Uterus (tissue), 4 donors: ENCODE data around the gene YARS1. TPM values are rescaled to one million over a fixed set of nuclear protein-coding genes. Genes with fewer than 3 reads are reported as not detected.

Experiments used
- DNase-seq, 2 donors: peaks; one replicate each; pipeline ENCODE4 v3.0.0-alpha.2; 2019 to 2020
- H3K27ac ChIP-seq, 2 donors: fragments of 200-600 bp; sonication (generic); 1 replicate in 1 of 2; 2 replicates in 1 of 2; pipeline ENCODE4 v1.5.1; 2016 to 2018
- H3K27me3 ChIP-seq, 2 donors: fragments of 200-600 bp; sonication (generic); one replicate each; pipeline ENCODE4 v1.5.1; 2018 to 2019; ENCODE audit warnings: control low read depth in 1 of 2
- H3K36me3 ChIP-seq, 2 donors: fragments of 200-600 bp; sonication (generic); one replicate each; pipeline ENCODE4 v1.5.1; 2019; ENCODE audit warnings: control low read depth in 1 of 2
- H3K4me1 ChIP-seq, 2 donors: fragments of 200-600 bp; sonication (generic); one replicate each; pipeline ENCODE4 v1.5.1; 2018 to 2019; ENCODE audit warnings: control low read depth in 1 of 2
- H3K4me3 ChIP-seq, 2 donors: fragments of 200-600 bp; sonication (generic); 1 replicate in 1 of 2; 2 replicates in 1 of 2; pipeline ENCODE4 v1.5.1; 2018 to 2019; ENCODE audit warnings: mild to moderate bottlenecking in 1 of 2
- H3K9me3 ChIP-seq, 2 donors: fragments of 200-600 bp; sonication (generic); one replicate each; pipeline ENCODE4 v1.5.1; 2019; ENCODE audit warnings: control low read depth in 1 of 2
- CTCF ChIP-seq, 4 experiments: fragments of 200-600 bp in 2 of 4; fragments of 450-650 bp in 2 of 4; sonication (generic) in 2 of 4; IDR thresholded peaks; one replicate each; pipeline ENCODE4 v1.5.1; 2016 to 2019; ENCODE audit warnings: antibody characterized with exemption in 4 of 4, mild to moderate bottlenecking in 2 of 4, moderate library complexity in 1 of 4
- POLR2A ChIP-seq, 2 donors: fragments of 450-650 bp; IDR thresholded peaks; one replicate each; pipeline ENCODE4 v1.6.1; 2016; ENCODE audit warnings: antibody characterized with exemption in 2 of 2, mild to moderate bottlenecking in 1 of 2, moderate library complexity in 1 of 2
- intact Hi-C: fragments of 100-400 bp; cut with DNase I; formaldehyde crosslinking; loops from one replicate; pipeline ENCODE4 v1.15.1; 2023; ENCODE audit warnings: low total_unique reads
- total RNA-seq, 4 donors: library from RNA; depleted of rRNA in 3 of 4; stranded (reverse); fragments of >200 nt in 3 of 4; gene quantifications; one replicate each; pipeline versions ENCODE4 v1.1.0 to v1.2.4, GENCODE V29; 2014 to 2023
- donor health status: DM: yes; HTN: yes; CAD: no.

Gene YARS1
- total RNA-seq, 4 donors from 2014 or later, result 15.9 to 67.7 (median 30.4) TPM

GRCh38 chr1:32749771-32750170, 67.4 kb downstream of the YARS1 start:
- Histone ChIP-seq H3K4me3 (no peak overlapping the region), H3K4me1 (peaks cover 0 to 6% of the 10 kb centered on the region in 2 donors), H3K27me3 (no peaks in the 10 kb centered on the region), H3K9me3 (no peaks in the 10 kb centered on the region), H3K36me3 (no peaks in the 10 kb centered on the region), H3K27ac (no peak overlapping the region)
- no peak for DNase-seq
- TF ChIP-seq CTCF (IDR thresholded peaks at IDR 0.05) (no peak), POLR2A (IDR thresholded peaks at IDR 0.05) (no peak)
- intact Hi-C loops, result no loop called here

GRCh38 chr1:32749332-32749731, 67.8 kb downstream of the YARS1 start:
- H3K27me3 ChIP-seq, result no peaks in the 10 kb centered on the region
- H3K36me3 ChIP-seq, result no peaks in the 10 kb centered on the region
- H3K4me1 ChIP-seq, result peaks cover 0 to 6% of the 10 kb centered on the region in 2 donors
- intact Hi-C loops, result no loop called here
- H3K9me3 ChIP-seq, result no peaks in the 10 kb centered on the region
- no peak overlapping the region for H3K4me3 ChIP-seq
- H3K27ac ChIP-seq, result no peak overlapping the region
- TF ChIP-seq POLR2A (IDR thresholded peaks at IDR 0.05) (no peak), CTCF (IDR thresholded peaks at IDR 0.05) (no peak)
- DNase-seq, result no peak

- no peak for TF ChIP-seq POLR2A (IDR thresholded peaks at IDR 0.05)
- TF ChIP-seq CTCF (IDR thresholded peaks at IDR 0.05), result no peak
- no peak overlapping the region for H3K4me3 ChIP-seq
- H3K9me3 ChIP-seq, result no peaks in the 10 kb centered on the region
- H3K27me3 ChIP-seq, result no peaks in the 10 kb centered on the region
- no peaks in the 10 kb centered on the region for H3K36me3 ChIP-seq
- peaks cover 0 to 6% of the 10 kb centered on the region in 2 donors for H3K4me1 ChIP-seq
- H3K27ac ChIP-seq, result no peak overlapping the region
- no peak for DNase-seq
- intact Hi-C loops, result no loop called here
Observed at GRCh38 chr1:32748926-32749325, 68.2 kb downstream of the YARS1 start.

GRCh38 chr1:32748348-32748747, 68.8 kb downstream of the YARS1 start:
- DNase-seq, result no peak
- Histone ChIP-seq H3K27ac (no peak overlapping the region), H3K4me1 (peaks cover 0 to 4% of the 10 kb centered on the region in 2 donors), H3K27me3 (no peaks in the 10 kb centered on the region), H3K4me3 (no peak overlapping the region), H3K36me3 (no peaks in the 10 kb centered on the region), H3K9me3 (no peaks in the 10 kb centered on the region)
- no peak for TF ChIP-seq POLR2A (IDR thresholded peaks at IDR 0.05)
- intact Hi-C loops, result no loop called here

GRCh38 chr1:32746130-32746529, 71.0 kb downstream of the YARS1 start:
- no peak for DNase-seq
- Histone ChIP-seq H3K4me3 (no peak overlapping the region), H3K36me3 (no peaks in the 10 kb centered on the region), H3K4me1 (no peaks in the 10 kb centered on the region), H3K27me3 (no peaks in the 10 kb centered on the region), H3K27ac (no peak overlapping the region), H3K9me3 (no peaks in the 10 kb centered on the region)
- no peak for TF ChIP-seq CTCF (IDR thresholded peaks at IDR 0.05)
- TF ChIP-seq POLR2A (IDR thresholded peaks at IDR 0.05), result no peak
- intact Hi-C loops, result no loop called here

- DNase-seq, result no peak
- Histone ChIP-seq H3K27me3 (no peaks in the 10 kb centered on the region), H3K27ac (peak overlapping the region in 1 of 2 donors; percentile 87), H3K4me3 (no peak overlapping the region), H3K4me1 (no peaks in the 10 kb centered on the region), H3K9me3 (no peaks in the 10 kb centered on the region), H3K36me3 (no peaks in the 10 kb centered on the region)
- intact Hi-C loops, result no loop called here
- TF ChIP-seq POLR2A (IDR thresholded peaks at IDR 0.05) (no peak), CTCF (IDR thresholded peaks at IDR 0.05) (no peak)
Observed at GRCh38 chr1:32744071-32744425, 73.1 kb downstream of the YARS1 start.
